GM21825 (cell line): Measurements from ENCODE around the gene CD300H.
"Not testable (repeated sequence)": the region's sequence is repeated elsewhere in the genome, so short reads cannot be mapped to it uniquely, and the experiment has no call there.

Experiments
- ATAC-seq: cut with Tn5 transposase; IDR thresholded peaks from one replicate; pipeline ENCODE4 v1.9.1; 2021; ENCODE audit warnings: mild to moderate bottlenecking, moderate library complexity; ENCODE audit not compliant: unreplicated experiment

Gene CD300H

GRCh38 chr17:74528491-74529199 is 38.7 kb downstream of the CD300H start:
- ATAC-seq = peak; percentile 80

DNA sequence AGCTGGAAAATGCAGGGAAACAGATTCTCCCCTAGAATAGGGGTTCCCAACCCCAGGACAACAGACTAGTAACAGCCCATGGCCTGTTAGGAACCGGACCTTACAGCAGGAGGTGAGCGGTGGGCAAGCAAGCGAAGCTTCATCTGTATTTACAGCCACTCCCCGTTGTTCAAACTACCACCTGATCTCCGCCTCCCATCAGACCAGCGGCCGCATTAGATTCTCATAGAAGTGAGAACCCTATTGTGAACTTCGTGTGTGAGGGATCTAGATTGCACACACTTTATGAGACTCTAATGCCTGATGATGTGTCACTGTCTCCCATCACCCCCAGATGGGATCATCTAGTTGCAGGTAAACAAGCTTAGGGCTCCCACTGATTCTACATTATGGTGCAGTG is 39.6 kb downstream of the CD300H start:
- ATAC-seq = no peak

GRCh38 chr17:74527081-74527480 is 40.2 kb downstream of the CD300H start:
- ATAC-seq = no peak

DNA sequence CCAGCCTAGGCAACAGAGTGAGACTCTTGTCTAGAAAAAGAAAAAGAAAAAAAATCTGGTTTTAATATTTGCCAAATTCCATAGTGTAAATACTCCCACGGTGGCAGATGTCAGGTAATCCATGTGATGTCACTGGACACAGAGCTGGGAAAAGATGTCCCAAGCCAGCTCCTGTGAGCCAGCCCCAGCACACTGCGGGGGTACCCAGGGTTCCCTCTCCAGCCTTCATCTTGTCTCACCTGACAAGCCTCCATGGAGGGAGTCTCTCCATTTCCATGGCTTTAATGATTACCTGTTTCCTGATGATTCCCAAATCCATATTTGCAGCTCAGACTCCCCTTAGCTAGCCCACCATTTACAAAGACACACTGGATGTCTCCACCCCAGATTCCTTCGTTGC is 40.6 kb downstream of the CD300H start:
- ATAC-seq = no peak

GRCh38 chr17:74525781-74526288 is 41.5 kb downstream of the CD300H start:
- no peak for ATAC-seq

GRCh38 chr17:74525465-74525725 is 41.9 kb downstream of the CD300H start:
- no peak for ATAC-seq

GRCh38 chr17:74524653-74525464 is 42.5 kb downstream of the CD300H start:
- no peak for ATAC-seq

- no peak for ATAC-seq
Measured at GRCh38 chr17:74523308-74523707, 44.0 kb downstream of the CD300H start.

DNA sequence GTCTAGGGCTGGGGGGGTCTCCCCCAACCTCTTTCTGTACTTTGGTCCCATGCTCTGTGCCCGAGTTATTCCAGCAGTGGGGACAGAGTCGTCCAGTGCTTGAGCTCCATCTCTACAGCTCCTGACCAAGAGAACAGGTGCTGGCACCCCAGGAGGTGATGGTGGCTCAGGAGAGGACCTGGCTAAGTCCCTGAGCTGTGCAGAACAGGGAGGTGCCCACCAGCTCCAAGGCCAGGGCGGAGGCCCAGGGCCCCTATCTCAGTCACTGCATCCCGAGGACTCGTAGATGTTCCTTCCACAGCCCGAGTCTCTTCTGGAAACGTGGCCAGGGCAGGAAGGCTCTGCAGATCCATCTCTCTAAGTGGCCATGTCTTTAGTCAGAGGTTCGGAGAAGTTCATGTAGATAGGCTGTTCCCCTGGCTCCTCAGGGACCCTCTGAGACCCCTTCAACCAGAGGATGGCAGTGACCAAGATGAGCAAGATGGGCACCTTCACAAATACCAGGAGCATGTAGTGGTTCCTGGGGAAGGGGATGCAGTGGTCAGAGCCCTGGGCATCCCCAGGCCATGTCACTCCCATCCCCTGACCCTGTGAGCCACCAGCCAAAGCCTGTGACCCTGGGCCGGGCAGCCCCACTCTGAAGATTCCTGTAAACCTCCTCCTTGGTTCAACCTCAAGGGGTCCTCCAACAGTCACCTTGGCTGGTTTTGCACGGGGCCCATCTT is 44.8 kb downstream of the CD300H start:
- ATAC-seq = no peak

- ATAC-seq = no peak
Measured at GRCh38 chr17:74521701-74522201, 45.6 kb downstream of the CD300H start.

GRCh38 chr17:74520790-74521480 is 46.4 kb downstream of the CD300H start:
- no peak for ATAC-seq

DNA sequence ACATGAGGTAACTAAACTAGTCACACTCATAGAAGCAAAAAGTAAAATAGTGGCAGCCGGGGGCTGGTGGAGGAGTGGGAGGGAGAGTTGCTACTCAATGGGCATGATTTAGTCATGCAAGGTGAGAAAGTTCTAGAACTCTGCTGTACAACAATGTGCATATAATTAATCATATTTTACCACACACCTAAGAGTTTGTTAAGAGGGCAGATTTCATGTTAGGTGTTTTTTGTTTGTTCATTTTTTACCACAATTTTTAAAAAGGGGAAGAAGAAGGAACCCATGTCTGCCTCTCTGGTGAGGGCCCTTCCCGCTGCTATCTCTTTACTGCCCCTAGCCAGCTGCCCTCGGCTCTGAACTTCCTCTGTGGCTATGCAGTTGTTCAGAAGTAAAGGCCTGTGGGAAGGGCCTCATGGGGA is 47.3 kb downstream of the CD300H start:
- ATAC-seq = no peak

GRCh38 chr17:74518413-74518981 is 48.8 kb downstream of the CD300H start:
- ATAC-seq = not testable (repeated sequence)

DNA sequence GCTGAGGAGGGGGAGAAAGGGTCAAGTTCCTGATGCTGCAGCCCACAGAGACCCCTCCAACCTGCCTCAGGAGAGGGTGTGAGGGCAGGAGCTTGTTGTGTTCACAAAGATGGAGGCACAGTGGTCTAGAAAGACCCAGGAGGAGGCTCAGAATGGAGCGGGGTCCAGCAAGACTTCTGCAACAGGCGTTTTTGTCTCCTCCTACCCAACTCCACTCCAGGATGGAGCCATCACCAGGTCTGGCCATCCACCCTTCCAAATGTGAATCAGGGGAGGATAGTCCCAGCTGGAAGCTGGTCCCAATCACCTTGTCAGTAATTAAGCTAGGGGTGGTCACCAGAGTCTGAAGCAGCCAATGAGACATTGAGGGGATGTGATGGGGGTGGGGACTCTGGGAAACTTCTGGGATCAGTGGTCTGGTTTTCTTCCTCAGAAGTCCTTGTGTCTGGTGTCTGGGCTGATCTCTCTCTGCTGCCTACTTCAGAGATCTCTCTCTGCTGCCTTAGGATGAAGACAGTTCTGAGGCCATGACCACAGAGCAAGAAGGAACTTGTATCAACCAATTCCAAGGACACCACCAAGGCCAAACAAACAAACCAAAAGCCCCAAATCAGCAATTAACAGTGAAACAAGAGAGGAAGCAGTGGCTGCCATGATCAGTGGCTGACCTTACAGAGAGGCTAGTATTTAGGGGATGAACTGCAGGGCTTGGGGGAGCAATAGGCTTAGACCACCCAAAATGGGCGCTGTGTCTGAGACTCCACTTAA is 50.6 kb downstream of the CD300H start:
- ATAC-seq = no peak

GRCh38 chr17:74515941-74516340 is 51.4 kb downstream of the CD300H start:
- no peak for ATAC-seq

DNA sequence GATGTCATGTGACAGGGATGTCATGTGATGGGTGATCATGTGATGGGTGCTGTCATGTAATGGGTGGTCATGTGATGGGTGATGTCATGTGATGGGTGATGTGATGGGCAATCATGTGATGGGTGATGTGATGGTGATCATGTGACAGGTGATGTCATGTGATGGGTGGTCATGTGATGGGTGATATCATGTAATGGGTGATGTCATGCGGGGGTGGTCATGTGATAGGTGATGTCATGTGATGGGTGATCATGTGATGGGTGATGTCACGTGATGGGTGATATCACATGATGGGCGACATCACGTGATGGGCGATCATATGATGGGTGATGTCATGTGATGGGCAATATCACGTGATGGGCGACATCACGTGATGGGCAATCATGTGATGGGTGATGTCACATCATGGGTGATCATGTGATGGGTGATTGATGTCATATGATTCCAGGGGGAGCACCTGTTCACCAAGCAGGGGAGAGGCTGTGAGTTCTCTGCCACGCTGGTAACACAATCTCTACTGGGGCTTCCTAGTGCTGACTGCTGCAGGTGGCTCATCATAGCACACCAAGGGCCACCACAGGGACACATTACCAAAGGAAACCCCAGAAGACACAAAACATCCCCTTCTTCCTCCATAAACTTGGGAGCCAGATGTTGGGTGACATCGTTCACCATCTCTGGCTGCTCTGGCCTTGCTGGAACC is 52.5 kb downstream of the CD300H start:
- no peak for ATAC-seq

DNA sequence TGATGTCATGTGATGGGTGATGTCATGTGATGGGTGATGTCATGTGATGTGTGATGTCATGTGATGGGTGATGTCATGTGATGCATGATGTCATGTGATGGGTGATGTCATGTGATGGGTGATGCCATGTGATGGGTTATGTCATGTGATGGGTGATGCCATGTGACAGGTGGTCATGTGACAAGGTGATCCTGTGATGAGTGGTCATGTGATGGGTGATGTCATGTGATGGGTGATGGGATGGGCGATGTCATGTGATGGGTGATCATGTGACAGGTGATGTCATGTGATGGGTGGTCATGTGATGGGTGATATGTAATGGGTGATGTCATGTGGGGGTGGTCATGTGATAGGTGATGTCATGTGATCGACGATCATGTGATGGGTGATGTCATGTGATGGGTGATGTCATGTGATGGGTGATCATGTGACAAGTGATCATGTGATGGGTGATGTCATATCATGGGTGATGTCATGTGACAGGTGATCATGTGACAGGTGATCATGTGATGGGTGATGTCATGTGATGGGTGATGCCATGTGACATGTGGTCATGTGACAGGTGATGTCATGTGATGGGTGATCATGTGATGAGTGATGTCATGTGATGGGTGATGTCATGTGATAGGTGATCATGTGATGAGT is 53.2 kb downstream of the CD300H start:
- ATAC-seq = no peak

- ATAC-seq = peak; percentile 53
Measured at GRCh38 chr17:74512624-74513091, 54.7 kb downstream of the CD300H start.

DNA sequence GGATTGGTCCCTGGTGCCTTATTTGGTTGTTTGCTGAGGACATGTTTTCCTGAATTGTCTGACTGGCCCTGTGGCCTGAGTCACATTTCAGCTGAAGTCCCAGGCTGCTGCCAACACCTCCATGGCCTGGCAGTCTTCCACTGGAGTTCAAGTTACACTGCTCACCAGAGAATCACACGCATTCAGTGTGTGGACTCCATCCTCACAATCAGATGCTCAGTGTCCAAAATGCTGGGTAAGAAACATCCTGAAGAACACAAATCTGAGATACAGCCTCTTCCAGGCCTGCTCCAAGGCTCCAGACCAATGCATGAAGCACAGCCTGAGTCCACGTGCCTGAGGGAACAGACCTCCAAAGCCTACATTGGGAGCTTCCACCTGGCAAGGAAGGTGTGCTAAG is 55.3 kb downstream of the CD300H start:
- ATAC-seq = no peak
